Activated CD8-positive, alpha-beta memory T cell treated with anti-CD3 and anti-CD28 coated beads, Interleukin-2, amount 50 U/mL, for 1 hour (primary cell): ENCODE results near the gene PMP22.

Source experiments
- DNase-seq: peaks from one replicate; pipeline ENCODE4 v3.0.0-alpha.2; 2020; ENCODE audit errors: extremely low read depth

Gene PMP22

GRCh38 chr17:15265131-15265530 is at the start of gene PMP22:
PMP22 (minus strand) TSS chr17:15265326; CDS start chr17:15260727, 4,599 bp downstream.
- no peak for DNase-seq

- no peak for DNase-seq
Measured at GRCh38 chr17:15311996-15312395, 46.9 kb upstream of the PMP22 start.

- no peak for DNase-seq
Measured at GRCh38 chr17:15309793-15310192, 44.7 kb upstream of the PMP22 start.

GRCh38 chr17:15309236-15309635 is 44.1 kb upstream of the PMP22 start:
- DNase-seq, result no peak

- no peak for DNase-seq
Measured at GRCh38 chr17:15308758-15309157, 43.6 kb upstream of the PMP22 start.

- no peak for DNase-seq
Measured at GRCh38 chr17:15307710-15308111, 42.6 kb upstream of the PMP22 start.

GRCh38 chr17:15303851-15304250 is 38.7 kb upstream of the PMP22 start:
- no peak for DNase-seq

- no peak for DNase-seq
Measured at GRCh38 chr17:15303268-15303667, 38.1 kb upstream of the PMP22 start.

GRCh38 chr17:15301845-15302244 is 36.7 kb upstream of the PMP22 start:
- no peak for DNase-seq

- DNase-seq, result no peak
Measured at GRCh38 chr17:15298176-15298575, 33.0 kb upstream of the PMP22 start.

GRCh38 chr17:15293558-15293957 is 28.4 kb upstream of the PMP22 start:
- no peak for DNase-seq

- no peak for DNase-seq
Measured at GRCh38 chr17:15291674-15292361, 26.7 kb upstream of the PMP22 start.

GRCh38 chr17:15290605-15291004 is 25.5 kb upstream of the PMP22 start:
- DNase-seq, result no peak

- DNase-seq, result no peak
Measured at GRCh38 chr17:15289285-15290183, 24.4 kb upstream of the PMP22 start.

- DNase-seq, result no peak
Measured at GRCh38 chr17:15288859-15289258, 23.7 kb upstream of the PMP22 start.

GRCh38 chr17:15287538-15288267 is 22.6 kb upstream of the PMP22 start:
- no peak for DNase-seq

- DNase-seq, result no peak
Measured at GRCh38 chr17:15285466-15285865, 20.3 kb upstream of the PMP22 start.

- no peak for DNase-seq
Measured at GRCh38 chr17:15284537-15284936, 19.4 kb upstream of the PMP22 start.

GRCh38 chr17:15284107-15284506 is 19.0 kb upstream of the PMP22 start:
- DNase-seq, result no peak

- DNase-seq, result no peak
Measured at GRCh38 chr17:15281909-15282308, 16.8 kb upstream of the PMP22 start.

GRCh38 chr17:15278924-15279477 is 13.9 kb upstream of the PMP22 start:
- DNase-seq, result no peak

GRCh38 chr17:15278380-15278779 is 13.3 kb upstream of the PMP22 start:
- no peak for DNase-seq
